GM18868 (cell line): ENCODE results near the gene KLF16.

ENCODE experiments used
- ATAC-seq: cut with Tn5 transposase; IDR thresholded peaks from one replicate; pipeline ENCODE4 v1.9.1; 2021; ENCODE audit warnings: mild to moderate bottlenecking, moderate library complexity; ENCODE audit not compliant: unreplicated experiment

The KLF16 gene

DNA sequence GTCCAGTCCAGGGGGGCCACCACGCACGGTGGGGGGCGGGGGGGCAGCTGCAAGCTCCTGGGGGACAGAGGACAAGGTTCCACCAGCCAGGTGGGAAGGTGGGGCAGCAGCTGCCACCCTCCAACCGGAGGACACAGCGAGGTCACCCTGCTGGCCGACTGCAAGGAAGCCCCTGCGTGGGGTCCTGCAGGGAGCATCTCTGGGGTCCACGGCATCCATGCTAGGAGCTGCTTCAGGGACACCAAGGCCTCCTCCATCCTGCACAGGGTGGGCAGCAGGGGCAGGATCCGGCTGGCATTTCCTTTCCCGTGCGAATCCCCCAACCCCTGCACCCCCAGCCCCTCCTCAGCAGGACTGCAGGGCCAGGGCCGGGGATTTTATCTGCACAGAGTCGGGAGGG, 8.3 kb upstream of the KLF16 start:
- no peak for ATAC-seq

DNA sequence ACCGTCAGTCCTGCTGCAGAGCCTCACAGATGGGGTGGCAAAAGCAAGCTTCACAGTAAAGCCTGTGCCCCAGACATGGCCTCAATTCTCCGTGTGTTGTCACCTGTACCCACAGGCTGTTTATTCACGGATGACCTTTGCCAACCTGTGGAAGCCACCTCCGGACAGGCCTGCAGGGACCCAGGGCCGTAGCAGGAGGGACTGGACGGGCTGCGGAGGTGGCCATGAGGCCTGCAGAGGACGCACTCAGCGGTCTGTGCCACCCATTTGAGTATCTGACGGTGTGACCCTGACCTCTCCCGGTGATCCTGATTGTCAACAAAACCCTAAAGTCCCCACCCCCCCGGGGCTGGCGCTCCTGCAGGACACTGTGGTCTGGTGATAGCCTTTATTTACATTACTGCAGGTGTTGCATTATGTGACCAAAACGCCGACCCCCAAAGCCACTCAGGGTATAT, 7.8 kb upstream of the KLF16 start:
- ATAC-seq = no peak

DNA sequence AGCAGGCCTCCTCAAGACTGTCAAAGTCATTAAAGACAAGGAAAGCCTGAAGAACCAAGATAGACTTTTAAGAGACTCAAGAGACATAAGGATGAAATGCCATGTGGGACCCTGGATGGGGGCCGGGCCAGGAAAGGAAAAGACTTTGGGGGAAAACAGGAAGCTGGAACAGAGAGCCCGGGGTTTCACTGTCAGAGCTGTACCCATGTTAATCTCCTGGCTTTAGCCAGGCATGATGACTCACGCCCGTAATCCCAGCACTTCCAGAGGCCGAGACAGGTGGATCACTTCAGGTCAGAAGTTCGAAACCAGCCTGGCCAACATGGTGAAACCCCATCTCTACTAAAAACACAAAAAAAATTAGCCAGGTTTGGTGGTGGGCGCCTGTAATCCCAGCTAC, 5.6 kb upstream of the KLF16 start:
- ATAC-seq = no peak

DNA sequence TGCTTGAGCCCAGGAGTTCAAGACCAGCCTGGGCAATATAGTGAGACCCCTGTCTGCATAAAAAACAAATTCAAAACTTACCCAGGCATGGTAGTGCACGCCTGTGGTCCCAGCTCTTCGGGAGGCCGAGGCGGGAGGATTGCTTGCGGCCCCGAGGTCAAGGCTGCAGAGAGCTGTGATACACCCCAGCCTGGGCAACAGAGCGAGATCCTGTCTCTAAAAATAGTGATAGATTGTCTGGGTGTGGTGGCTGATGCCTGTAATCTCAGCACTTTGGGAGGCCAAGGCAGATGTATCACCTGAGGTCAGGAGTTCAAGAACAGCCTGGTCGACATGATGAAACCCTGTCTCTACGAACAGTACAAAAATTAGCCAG, 4.0 kb upstream of the KLF16 start:
- ATAC-seq = no peak

DNA sequence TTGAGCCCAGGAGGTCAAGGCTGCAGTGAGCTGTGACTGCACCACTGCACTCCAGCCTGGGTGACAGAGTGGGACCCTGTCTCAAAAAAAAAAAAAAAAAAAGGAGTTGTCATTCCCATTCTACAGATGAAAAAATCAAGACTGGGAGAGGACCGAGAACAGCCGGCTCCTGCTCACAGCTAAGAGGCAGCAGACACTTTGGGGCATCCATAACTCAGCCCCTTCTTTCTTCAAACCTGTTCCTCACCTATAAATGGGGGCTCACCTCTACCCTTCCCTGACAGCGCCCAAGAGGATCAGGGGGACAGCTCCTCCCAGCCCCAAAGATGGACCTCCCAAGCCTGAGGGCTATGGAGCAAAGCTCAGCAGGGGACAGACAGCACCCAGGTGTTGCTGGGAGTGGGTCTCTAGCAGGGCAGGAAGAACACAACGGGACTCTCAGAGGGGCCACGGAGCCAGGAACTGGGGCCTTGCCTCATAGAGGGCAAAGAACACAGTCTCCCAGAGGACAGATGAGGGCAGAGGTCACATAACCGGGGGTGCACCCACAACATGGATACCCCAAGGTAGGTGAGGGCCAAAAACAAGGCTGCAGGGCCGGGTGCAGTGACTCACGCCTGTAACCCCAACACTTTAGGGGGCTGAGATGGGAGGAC, 3.4 kb upstream of the KLF16 start:
- ATAC-seq = no peak

DNA sequence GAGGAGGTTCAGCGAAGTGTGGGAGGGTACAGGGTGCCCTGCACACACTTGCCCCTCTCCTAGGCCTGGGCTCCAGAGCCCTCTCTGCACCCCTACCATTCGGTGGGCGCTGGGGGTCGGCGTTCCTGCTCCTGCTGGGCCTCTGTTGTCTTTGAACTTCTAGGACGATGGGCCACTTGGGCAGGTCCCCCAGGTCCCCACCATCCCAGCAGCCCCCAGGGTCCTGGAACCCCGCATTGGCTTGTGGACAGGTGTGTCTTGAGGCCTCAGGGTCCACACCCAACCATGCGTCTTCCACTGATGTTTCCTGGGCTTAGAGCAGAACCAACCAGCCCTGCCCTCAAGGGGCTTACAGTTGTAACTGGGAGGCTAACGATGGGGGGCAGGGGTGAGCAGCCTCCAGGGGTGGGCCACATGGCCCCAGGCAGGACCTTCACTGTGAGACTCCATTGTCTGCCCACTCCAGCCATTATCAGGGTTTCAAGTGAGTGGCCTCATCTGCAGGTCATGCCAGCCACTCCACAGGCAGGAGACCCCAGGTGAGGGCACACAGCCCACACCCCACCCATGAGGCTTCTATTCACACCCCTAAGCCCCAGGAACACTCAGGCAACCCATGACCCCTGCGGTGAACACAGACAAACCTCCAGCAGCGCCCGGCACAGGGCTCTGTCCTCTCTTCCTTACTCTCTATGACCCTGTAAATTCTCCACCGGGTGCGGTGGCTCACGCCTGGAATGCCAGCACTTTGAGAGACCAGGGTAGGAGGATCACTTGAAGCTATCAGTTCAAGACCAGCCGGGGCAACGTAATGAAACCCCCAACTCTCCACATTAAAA, 2.0 kb upstream of the KLF16 start:
- no peak for ATAC-seq

DNA sequence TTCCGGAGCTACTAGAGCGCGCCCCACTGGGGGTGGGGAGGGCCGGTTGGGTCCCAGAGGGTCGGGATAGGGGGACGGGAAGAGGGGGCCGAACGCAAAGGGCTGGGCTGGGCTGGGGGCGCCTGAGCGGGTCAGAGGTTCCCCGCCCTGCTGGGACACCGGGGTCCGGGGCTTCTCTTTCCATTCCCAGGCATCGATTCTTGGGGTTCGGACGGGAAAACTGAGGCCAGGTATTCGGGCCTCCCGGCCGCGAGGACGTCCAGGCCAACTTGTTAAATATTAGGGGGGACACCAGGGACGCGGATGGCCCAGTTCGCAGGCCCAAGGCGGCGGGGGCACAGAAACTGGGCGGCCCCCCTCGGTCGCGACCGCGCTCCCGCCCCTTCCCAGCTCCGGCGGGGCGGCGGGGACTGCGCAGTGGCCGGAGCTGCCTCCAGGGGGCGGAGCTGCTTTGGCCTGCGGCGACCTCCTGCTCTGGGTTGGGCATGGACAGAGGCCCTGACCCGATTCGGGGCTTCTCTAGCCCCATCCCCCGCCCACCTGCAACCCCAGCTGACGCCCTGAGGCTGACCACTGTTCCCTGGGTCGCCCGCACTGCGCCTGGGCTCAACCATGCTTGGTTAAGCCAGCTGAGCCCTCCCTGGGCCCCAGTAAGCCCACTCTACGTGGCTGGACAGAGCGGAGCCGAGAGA, 1.2 kb upstream of the KLF16 start:
- ATAC-seq = peak; percentile 33

DNA sequence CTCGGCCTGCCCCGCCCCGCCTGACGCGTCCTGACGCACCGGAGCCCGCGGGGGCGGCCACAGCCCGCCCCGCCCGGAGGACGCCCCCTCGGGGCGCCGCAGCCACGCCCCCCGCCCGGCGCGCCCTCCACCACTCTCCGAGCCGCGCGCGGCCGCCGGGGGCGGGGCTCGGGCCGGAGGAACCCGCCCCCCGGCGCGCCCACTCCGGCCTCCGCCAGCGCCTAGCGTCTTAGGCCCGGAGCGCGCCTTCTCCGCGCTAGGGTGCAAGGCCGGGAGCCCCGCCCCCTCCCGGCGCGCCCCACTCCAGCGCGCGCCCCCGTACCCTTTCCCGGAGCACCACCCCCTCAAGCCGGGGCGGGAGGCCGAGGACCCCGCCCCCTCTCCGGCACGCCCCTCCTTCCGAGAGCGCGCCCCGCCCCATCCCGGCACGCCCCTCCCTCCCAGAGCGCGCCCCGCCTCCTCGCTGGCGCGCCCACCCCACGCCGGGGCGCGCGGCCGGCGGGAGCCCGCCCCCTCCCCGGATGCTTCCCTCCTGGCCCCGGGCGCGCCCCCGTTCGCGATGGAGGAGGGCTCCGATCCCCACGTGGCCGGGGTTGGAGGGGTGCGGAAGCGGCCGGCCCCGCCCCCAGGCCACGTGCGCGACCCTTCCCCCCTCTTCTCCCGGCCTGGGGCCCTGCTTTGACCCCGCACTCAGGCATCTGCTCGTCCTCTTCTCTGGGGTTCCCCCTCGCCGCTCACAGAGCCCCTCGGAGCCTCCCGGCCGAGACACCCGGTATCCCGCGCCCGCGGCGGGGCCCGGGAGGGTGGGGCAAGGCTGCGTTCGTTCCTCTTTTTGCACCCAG, 480 bp upstream of the KLF16 start:
- peak; percentile 52 for ATAC-seq

DNA sequence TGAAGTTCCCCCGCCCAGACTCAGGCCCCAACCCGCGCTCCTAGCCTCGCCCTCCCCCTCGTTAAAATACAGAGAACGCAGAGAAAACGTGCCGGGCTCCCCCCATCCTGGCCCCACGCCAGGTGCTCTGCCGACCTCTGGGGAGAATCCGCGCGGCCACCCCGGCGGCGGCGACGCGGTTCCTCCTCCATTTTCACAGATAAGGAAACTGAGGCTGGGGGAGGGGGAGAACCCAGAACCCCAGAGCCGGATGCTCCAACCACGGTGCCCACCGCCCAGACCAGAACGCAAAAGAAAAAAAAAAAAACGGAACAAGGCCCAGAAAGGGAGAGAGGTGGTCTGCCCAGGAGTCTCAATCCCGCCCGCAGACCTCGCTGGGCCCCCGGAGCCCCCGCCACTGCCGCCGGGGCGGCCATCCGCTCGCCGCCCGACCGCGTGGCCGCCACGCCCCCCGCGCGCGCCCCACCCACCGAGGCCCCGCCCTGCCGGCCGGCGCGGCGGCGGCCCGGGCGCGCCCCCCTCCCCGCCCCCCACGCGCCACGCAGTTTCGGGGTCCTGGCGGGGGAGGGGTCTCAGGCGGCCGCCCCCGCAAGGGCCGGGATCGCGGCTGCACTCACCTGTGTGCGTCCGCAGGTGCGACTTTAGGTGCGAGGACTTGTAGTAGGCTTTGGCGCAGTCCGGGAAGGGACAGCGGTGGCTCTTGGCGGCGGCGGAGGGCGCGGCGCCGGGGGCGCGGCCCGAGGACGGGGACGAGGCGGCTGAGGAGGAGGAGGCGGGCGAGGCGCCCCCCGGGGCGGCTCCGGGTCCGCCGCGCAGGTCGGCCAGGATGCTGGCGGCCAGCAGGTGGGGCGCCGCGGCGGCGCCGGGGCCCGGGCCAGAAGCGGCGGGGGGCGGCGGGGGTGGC, 703 bp downstream of the KLF16 start:
- no peak for ATAC-seq

DNA sequence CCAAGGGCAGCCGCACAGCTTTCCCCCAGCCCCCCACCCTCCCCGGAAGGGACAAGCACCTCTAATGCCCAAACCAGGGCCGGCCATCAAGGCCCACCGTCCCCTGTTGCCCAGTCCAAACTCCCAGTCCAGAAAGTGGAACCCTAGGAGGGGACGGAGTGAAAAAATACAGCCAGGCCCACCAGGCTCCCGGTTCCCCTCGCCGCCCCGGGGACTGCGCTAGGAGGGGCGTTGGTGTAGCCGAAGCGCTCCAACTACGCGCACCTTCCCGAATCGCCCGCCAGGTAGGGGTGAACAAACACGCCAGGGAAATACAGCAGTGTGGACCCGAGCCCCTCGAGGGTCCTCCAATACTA, 1.3 kb downstream of the KLF16 start:
- ATAC-seq = no peak

DNA sequence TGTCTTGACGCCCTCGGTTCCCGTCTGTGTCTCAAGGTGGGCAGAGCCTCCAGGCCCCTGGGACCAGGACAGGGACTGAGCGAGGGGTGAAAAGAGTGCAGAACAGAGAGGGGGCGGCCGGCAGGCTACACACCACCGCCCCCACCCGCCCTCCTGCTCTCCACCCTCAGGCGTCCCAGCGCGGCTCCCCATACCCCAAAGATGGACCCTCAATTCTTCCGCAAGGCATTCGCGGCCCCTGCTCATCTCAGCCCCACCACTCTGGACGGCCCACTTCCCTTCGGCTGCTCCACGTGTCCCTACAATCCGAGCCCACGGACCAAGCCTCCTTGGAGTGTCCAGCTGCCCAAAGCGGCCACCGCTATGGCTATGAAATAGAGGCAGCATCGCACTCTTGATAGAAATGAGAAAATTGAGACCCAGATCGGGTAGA, 1.8 kb downstream of the KLF16 start:
- no peak for ATAC-seq

DNA sequence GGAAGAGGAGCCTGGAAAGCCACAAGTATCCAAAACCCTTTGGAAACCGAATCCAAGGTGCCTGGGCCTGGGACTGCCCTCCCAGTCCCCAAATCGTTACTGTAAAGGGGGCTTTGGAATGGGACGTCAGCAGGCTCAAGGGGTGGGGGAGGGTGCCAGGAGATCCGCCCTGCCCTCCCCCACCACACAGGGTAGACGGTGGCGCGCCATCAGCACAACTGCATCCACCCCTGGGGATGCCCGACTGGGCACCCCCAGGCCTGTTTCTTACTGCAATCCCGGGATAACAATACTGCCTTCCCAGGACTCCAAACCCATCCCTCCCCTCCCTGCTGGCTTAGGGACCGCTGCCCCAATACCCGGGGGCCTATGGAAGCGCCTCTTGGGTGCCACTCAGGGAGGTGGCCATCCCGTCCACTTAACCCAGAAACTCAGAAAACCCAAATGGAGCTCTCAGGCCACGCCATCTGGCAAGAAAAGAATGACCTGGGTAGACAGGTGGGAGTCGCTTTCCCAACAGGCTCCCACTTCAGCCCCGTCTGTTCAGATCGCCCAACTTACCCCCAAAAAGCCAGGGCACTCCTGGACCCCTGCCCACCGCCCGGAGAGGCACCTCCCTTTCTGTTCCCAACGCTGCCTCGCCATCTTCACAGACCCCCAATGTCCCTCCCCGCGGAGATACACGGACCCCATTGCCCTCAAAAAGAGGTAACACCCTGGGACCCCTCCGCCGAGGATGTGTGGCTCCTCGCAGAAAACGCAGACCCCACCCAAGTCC, 2.4 kb downstream of the KLF16 start:
- no peak for ATAC-seq

DNA sequence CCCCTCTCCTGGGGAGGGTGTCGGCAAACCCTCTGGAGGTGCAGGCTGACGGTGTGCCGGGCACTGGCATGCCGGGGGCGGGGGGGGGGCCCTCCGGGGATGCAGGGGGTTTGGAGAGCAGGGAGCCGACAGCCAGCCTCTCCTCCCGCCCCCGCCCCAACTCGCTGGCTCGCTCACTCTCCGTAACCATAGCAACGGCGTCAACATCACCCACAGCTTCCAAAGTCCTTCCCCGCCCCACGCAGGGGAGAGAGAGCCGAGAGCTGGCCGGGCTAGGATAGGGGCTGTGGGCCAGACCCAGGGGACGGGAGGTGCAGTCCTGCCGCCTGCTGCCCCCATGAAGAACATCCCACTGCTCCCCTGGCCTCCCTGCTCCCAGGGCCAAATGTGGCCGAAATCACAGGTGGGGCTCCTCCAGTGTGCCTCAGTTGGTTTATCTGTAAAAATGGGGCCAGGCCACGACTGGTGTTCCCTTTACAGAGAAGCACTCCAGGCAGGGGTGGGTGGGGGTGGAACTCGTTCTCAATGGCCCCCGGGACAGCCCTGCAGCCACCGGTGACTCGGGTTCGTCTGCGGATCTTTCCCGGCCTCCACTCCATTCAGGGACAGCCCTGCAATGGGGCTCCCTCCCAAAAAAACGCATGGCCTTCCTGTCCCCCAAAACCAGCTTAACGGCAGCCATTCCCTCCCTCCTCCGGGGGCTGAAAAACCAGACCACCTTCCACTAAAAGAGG, 3.2 kb downstream of the KLF16 start:
- no peak for ATAC-seq

DNA sequence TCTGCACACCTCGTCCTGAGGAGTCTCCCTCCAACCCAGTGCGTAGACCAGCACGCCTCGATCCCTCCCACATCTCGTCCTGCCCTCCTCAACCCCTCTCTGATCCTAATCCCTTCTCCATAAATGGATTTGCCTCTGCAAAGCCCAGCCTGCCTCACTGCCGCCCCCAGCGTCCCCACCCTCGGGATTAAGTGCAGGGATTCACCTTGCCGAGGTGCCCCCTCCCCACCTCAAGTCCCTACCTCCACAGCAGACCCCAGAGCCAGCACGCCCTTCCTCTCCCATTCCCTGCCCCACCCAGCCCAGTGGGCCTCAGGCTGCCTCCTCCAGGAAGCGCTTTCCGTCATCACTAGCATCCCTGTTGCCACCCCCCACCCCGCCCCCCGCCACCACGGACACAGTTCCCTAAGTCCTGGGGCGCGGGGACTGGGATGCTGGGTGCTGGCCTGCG, 4.0 kb downstream of the KLF16 start:
- no peak for ATAC-seq

DNA sequence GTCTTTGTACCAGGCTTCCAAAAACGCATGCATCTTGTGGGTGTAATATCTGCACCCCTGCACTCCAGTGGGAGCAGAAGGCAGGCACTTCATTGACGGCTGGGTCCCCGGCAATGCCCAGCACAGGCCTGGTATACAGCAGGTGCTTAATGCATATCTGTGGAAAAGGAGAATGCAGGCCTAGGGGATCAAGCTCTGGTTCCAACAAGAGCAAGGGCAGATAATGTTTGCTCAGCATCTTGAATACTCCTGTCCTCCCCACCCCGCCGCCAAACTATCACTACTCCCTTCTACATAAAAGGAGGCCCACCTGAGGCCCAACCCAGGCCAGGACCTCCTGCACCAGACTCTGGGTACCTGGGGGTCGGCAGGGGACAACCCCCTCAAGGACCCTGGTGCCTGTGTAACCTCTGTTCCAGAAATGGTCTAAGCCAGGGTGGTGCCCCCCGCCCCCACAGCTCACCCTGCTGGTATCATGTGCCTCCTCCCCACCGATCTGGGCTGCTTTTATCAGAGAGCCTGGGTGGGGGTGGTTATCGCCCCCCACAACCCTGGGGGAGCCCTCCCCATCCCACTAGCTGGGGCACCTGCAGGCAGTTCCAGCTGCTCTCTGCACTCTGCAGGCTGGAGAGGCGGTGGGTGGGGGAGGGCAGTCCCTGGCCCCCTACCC, 4.8 kb downstream of the KLF16 start:
- ATAC-seq = no peak

DNA sequence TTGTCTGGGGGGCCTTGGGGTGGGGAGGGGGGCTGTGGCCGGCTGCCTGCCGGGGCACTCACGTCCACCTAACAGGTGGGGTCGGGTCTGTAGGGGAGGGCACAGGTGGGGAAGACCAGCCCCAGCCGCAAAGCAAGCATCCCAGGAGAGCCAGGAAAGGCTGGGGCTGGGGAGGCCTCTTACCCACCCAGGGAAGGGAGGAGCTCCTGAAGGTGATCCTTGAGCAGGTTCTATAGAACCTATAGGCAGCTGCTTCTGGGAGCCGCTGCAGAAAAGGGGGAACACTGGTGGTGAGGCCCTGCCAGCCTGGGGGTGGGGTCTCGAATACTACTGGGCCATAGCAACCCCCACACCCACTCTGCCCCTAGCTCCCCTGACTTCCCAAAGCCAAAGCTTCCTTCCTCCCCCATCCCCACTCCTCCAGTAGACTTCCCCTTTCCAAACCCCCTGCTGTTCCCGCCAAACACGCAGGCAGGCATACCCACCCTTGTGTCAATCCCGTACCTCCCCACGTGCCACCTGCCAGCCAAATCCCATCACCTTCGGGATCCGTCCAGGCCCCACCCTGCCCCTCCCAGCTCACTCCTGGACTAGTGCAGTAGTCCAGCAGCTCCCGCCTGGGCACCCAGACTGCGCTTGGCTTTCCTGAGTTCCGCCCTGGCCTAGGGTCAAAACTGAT, 5.6 kb downstream of the KLF16 start:
- ATAC-seq = no peak
